A673 (cell line): ENCODE data around the gene RNU1-1. TPM values are rescaled to one million over a fixed set of nuclear protein-coding genes. Genes with fewer than 3 reads are reported as not detected.
"Not testable (repeated sequence)": the region's sequence is repeated elsewhere in the genome, so short reads cannot be mapped to it uniquely, and the experiment has no call there.

Experiments used
- Bru-seq: library from RNA; stranded (reverse); fragments of 400-500 nt; gene quantifications from one replicate; lab custom pipeline; 2021; lab: Mats Ljungman, UMichigan
- BruChase-seq, 2 experiments: library from RNA; stranded (reverse); fragments of 400-500 nt; gene quantifications; one replicate each; lab custom pipeline; 2021; lab: Mats Ljungman, UMichigan
- BruUV-seq: library from RNA; stranded (reverse); fragments of 400-500 nt; replicated peaks from 2 replicates; lab custom pipeline; 2021; lab: Mats Ljungman, UMichigan
- CTCF ChIA-PET: fragments of 300-600 bp; sonication (Branson Sonifier 250); formaldehyde crosslinking; loops from one replicate; lab custom pipeline; 2022; ENCODE audit warnings: antibody characterized with exemption; lab: Charles Lee
- POLR2A ChIA-PET: fragments of 300-600 bp; sonication (Branson Sonifier 250); formaldehyde crosslinking; loops from one replicate; lab custom pipeline; 2022; ENCODE audit warnings: antibody characterized with exemption; ENCODE audit not compliant: low non-redundant PET; lab: Charles Lee
- DNase-seq: peaks from one replicate; pipeline ENCODE4 v3.0.0-alpha.2; 2015; ENCODE audit warnings: low spot score
- H3K27ac ChIP-seq: fragments of 200-600 bp; sonication (generic); 2 replicates; pipeline ENCODE4 v1.5.1; 2016; ENCODE audit warnings: mixed run types, low read depth, mild to moderate bottlenecking, mixed read lengths, antibody characterized with exemption, low read length; ENCODE audit not compliant: poor library complexity, severe bottlenecking
- H3K27me3 ChIP-seq: fragments of 200-600 bp; sonication (generic); replicated peaks from 2 replicates; pipeline ENCODE4 v1.6.1; 2017; ENCODE audit warnings: mixed run types, low read depth, mild to moderate bottlenecking, mixed read lengths, antibody characterized with exemption, low read length; ENCODE audit not compliant: insufficient read depth, poor library complexity
- H3K36me3 ChIP-seq: fragments of 200-600 bp; sonication (generic); 2 replicates; pipeline ENCODE4 v1.6.1; 2016; ENCODE audit warnings: mixed run types, mild to moderate bottlenecking, mixed read lengths, antibody characterized with exemption, low read length; ENCODE audit not compliant: insufficient read depth, poor library complexity, severe bottlenecking
- H3K4me1 ChIP-seq: fragments of 200-600 bp; sonication (generic); 2 replicates; pipeline ENCODE4 v1.6.1; 2017; ENCODE audit warnings: mixed run types, mild to moderate bottlenecking, mixed read lengths, antibody characterized with exemption, low read length; ENCODE audit not compliant: insufficient read depth, poor library complexity, severe bottlenecking
- H3K4me3 ChIP-seq: fragments of 200-600 bp; sonication (generic); 2 replicates; pipeline ENCODE4 v1.5.1; 2016; ENCODE audit warnings: low read depth, mixed run types, mild to moderate bottlenecking, mixed read lengths, low read length; ENCODE audit not compliant: poor library complexity, severe bottlenecking
- H3K9me3 ChIP-seq: fragments of 200-600 bp; sonication (generic); 2 replicates; pipeline ENCODE4 v1.6.1; 2016; ENCODE audit warnings: mixed run types, low read depth, mild to moderate bottlenecking, mixed read lengths, antibody characterized with exemption, low read length; ENCODE audit not compliant: poor library complexity, severe bottlenecking
- intact Hi-C: fragments of 100-400 bp; cut with micrococcal nuclease; formaldehyde crosslinking; loops from one replicate; pipeline ENCODE4 v1.10.0; 2022; ENCODE audit not compliant: unreplicated experiment
- long read RNA-seq: library from polyadenylated mRNA; stranded (forward); transcript quantifications from one replicate; pipeline ENCODE4 v2.0.0, GENCODE V29; 2022
- total RNA-seq: library from RNA; stranded (reverse); gene quantifications from 2 replicates; pipeline ENCODE4 v1.2.3, GENCODE V29; 2021

Gene RNU1-1
- total RNA-seq (1,866 and 1,908 TPM in 2 replicates), Bru-seq, nascent RNA (percentile 100 among the genes with signal in this experiment), BruChase-seq, experiment 1, labeled RNA remaining after a 2-hour chase (percentile 52 among the genes with signal in this experiment), BruChase-seq, experiment 2, labeled RNA remaining after a 6-hour chase (percentile 65 among the genes with signal in this experiment)
- long read RNA-seq: 0 reads

DNA sequence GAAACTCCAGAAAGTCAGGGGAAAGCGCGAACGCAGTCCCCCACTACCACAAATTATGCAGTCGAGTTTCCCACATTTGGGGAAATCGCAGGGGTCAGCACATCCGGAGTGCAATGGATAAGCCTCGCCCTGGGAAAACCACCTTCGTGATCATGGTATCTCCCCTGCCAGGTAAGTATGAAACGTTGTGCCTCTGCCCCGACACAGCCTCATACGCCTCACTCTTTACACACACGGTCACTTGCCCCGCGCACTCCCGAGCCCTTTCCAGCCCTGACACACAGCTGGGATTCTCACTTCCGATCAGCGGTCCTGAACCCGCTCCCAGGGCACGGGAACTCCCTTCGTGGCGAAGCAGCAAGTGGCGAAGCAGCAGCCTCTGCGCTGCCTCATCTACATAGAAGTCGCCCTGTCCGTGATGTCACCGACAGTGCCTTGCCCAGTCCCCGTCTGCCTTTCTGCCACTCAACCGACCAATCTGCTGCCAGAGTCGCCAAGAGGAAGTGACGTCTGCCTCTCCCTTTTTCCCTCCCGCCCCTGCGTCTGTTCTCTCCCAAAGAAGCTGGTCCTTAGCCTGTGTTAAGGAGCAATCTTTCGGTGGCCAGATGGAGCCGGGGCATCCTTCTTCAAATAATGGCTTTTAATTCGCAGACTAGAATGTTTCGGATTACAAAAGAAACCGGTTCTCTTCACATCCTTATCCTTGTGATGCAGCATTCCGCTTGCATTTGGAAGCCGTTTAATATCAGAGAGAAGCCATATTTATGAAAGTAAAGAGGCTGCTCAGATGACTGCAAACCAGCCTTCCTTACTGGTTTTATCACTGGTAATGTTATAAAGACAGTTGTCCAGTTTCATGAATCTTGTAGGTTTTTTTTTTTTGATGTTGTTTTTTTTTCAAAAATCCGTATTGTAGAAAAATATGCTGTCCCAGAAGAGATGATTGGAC lies at the start of gene RNU1-1:
Gene RNU1-1, minus strand, starts transcription at position 179 of the 949 bp plus-strand sequence.
- POLR2A ChIA-PET: interaction anchor here (0.7 to 1.6 kb wide), 5 partner anchors 9 to 925 kb away, joined by 3 to 6 read pairs (median 5); partner anchors contain the start of gene RNU1-2
- TSS peak; percentile 98 for BruUV-seq
- H3K36me3 ChIP-seq: not testable (repeated sequence)

GRCh38 chr1:16561035-16561434 lies 47.0 kb upstream of the RNU1-1 start:
- BruUV-seq, H3K4me3 ChIP-seq, DNase-seq, H3K36me3 ChIP-seq, POLR2A ChIA-PET, CTCF ChIA-PET, intact Hi-C loops, H3K4me1 ChIP-seq, H3K27me3 ChIP-seq, H3K9me3 ChIP-seq, H3K27ac ChIP-seq: not testable (repeated sequence)

More for the DNA sequence above, at the start of gene RNU1-1:
- peak; percentile 89 for DNase-seq
- Histone ChIP-seq H3K27ac (peak within 1 kb of the TSS; percentile 95), H3K4me3 (peak within 1 kb of the TSS; percentile 38)
- H3K27me3 ChIP-seq, CTCF ChIA-PET, H3K9me3 ChIP-seq, intact Hi-C loops, H3K4me1 ChIP-seq: not testable (repeated sequence)

- POLR2A ChIA-PET: not testable (repeated sequence)
Observed at GRCh38 chr1:16560498-16560897, 46.4 kb upstream of the RNU1-1 start.

DNA sequence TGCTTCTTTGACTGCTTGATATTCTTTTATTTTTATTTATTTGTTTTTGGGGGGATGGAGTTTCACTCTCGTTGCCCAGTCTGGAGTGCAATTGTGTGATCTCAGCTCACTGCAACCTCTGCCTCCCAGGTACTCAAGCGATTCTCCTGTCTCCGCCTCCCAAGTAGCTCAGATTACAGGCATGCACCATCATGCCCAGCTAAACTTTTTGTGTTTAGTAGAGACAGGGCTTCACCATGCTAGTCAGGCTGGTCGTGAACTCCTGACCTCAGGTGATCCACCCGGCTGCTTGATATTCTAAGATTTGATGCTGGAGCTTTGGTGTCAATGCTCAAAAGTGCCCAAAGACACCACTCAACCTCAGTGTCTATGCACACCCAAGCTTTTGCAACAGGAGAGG lies 45.6 kb upstream of the RNU1-1 start:
- intact Hi-C loops, DNase-seq, BruUV-seq, H3K27ac ChIP-seq, H3K4me1 ChIP-seq, CTCF ChIA-PET, H3K36me3 ChIP-seq, H3K27me3 ChIP-seq, H3K4me3 ChIP-seq, H3K9me3 ChIP-seq, POLR2A ChIA-PET: not testable (repeated sequence)

More at GRCh38 chr1:16560498-16560897, 46.4 kb upstream of the RNU1-1 start:
- DNase-seq, CTCF ChIA-PET, BruUV-seq, H3K27me3 ChIP-seq, H3K27ac ChIP-seq, H3K9me3 ChIP-seq, H3K36me3 ChIP-seq, H3K4me1 ChIP-seq, H3K4me3 ChIP-seq, intact Hi-C loops: not testable (repeated sequence)

DNA sequence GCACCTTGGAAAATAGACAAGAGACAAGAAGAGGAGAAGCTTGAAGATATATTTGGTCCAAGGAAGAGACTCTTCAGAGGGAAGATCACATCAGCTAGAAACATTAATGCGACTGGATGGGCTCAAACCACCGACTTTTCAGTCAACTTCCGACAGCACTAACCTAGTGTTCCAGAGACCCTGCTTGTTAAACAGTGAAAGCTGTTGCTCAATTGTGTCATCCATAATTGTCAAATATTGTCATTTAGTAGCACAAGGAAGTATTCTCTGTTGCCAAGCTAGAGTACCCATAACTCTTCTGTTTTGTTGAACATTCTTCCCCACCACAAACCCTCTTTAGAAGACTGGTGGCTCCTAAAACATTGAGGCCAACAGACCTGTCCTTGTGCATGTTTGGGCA lies 42.9 kb upstream of the RNU1-1 start:
- H3K4me3 ChIP-seq, BruUV-seq, CTCF ChIA-PET, H3K9me3 ChIP-seq, POLR2A ChIA-PET, H3K4me1 ChIP-seq, H3K27ac ChIP-seq, intact Hi-C loops, DNase-seq, H3K36me3 ChIP-seq, H3K27me3 ChIP-seq: not testable (repeated sequence)

- H3K36me3 ChIP-seq, CTCF ChIA-PET, H3K27ac ChIP-seq, POLR2A ChIA-PET, intact Hi-C loops, H3K27me3 ChIP-seq, H3K9me3 ChIP-seq, H3K4me1 ChIP-seq, H3K4me3 ChIP-seq, BruUV-seq, DNase-seq: not testable (repeated sequence)
Observed at GRCh38 chr1:16553244-16553643, 39.2 kb upstream of the RNU1-1 start.

DNA sequence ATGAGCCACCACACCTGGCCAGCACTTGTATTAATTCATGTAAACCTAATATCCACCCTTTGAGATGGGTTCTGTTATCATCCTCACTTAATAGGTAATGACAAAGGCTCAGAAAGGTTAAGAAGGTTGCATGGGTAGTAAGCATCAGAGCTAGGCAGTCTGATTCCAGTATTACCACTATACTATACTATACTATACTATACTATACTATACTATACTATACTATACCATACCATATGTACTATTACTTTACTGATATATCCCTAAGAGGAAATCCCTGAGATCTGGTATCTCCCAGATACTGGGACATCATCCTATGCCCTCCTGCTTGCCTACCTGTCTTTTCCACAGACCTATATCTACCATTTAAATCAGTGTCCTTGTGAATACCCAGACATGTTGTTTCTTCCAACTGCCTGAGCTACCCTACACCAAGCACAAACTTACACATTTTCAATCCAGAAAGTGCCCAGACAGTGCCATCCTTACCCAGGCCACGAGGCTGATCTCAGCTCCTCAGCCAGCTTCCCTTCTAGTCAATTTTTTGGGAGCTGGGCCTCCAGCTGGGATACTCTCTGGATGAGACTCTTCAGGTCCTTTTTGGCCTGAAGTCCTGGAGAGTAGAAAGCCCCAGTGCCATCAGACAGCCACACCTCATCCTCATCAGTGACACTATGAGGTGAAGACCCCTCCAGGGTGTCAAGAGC lies 36.3 kb upstream of the RNU1-1 start:
- CTCF ChIA-PET, DNase-seq, H3K27me3 ChIP-seq, H3K4me3 ChIP-seq, H3K4me1 ChIP-seq, POLR2A ChIA-PET, H3K27ac ChIP-seq, intact Hi-C loops, BruUV-seq, H3K36me3 ChIP-seq, H3K9me3 ChIP-seq: not testable (repeated sequence)
